ENCODE results near the gene GALK1. TPM values are rescaled to one million over a fixed set of nuclear protein-coding genes. Genes with fewer than 3 reads are reported as not detected.

GALK1 gene
- total RNA-seq, 1 experiment from 2014 or later = 35.8 TPM

- BruUV-seq (replicated peaks) = no TSS peak
- no peaks in the 10 kb centered on the region for H3K27me3 ChIP-seq (ENCODE audit: control insufficient read depth, insufficient read depth, low read length)
- H3K4me3 ChIP-seq (ENCODE audit: low read depth in 2 of 2, low read length in 2 of 2) = no peak overlapping the region
- intact Hi-C loops (cut with micrococcal nuclease; ENCODE audit: unreplicated experiment) (no loop called here), in situ Hi-C loops (cut with HindIII; ENCODE audit: low pct_unique_long_range_greater_than_20kb, low sequenced_read_pairs) (loop anchor here (5.0 kb wide), 1 partner anchor 67 kb away; no protein-coding TSS in a partner anchor)
- no peak for TF ChIP-seq REST (IDR thresholded peaks at IDR 0.05; ENCODE audit: insufficient read depth in 1 of 2, low read depth in 2 of 2, low read length in 1 of 2)
- TF ChIP-seq POLR2AphosphoS5 (IDR thresholded peaks at IDR 0.05; ENCODE audit: low read depth, low read length) = no peak
- TF ChIP-seq TCF7L2 (IDR thresholded peaks at IDR 0.05; ENCODE audit: low read depth, low read length) = no peak
- TF ChIP-seq SIN3A (IDR thresholded peaks at IDR 0.05; ENCODE audit: borderline replicate concordance, insufficient read depth, low read depth, low read length) = no peak
- peak; percentile 98 for TF ChIP-seq CTCF (IDR thresholded peaks at IDR 0.05)
- CTCF ChIA-PET = interaction anchor here (0.6 to 5.7 kb wide), 9 partner anchors 11 to 116 kb away, joined by 3 to 86 read pairs (median 5); partner anchors contain the start of genes GALK1 and SMIM5
- DNase-seq (ENCODE audit: low read depth, low spot score) (peak; percentile 43), ATAC-seq (peak; percentile 86)
- H3K9me3 ChIP-seq (ENCODE audit: control insufficient read depth, insufficient read depth, low read depth, low read length) = no peaks in the 10 kb centered on the region
- no peaks in the 10 kb centered on the region for H3K36me3 ChIP-seq (ENCODE audit: control insufficient read depth, insufficient read depth, low read length)
- POLR2A ChIA-PET = interaction anchor here (1.0 kb wide), 1 partner anchor 84 kb away, joined by 4 read pairs; no protein-coding TSS in a partner anchor
- H3K27ac ChIP-seq (ENCODE audit: low read length) = no peak overlapping the region
- peaks cover 1% of the 10 kb centered on the region; the same call in 1 of the 2 replicates for H3K4me1 ChIP-seq (ENCODE audit: control insufficient read depth, insufficient read depth, low read length)
These were observed 15.2 kb downstream of the GALK1 start for GRCh38 chr17:75749545-75750389.

- Histone ChIP-seq H3K4me3 (ENCODE audit: low read depth in 2 of 2, low read length in 2 of 2) (no peak overlapping the region), H3K9me3 (ENCODE audit: control insufficient read depth, insufficient read depth, low read depth, low read length) (no peaks in the 10 kb centered on the region), H3K4me1 (ENCODE audit: control insufficient read depth, insufficient read depth, low read length) (no peaks in the 10 kb centered on the region), H3K27me3 (ENCODE audit: control insufficient read depth, insufficient read depth, low read length) (no peaks in the 10 kb centered on the region), H3K27ac (ENCODE audit: low read length) (no peak overlapping the region), H3K36me3 (ENCODE audit: control insufficient read depth, insufficient read depth, low read length) (no peaks in the 10 kb centered on the region)
- POLR2A ChIA-PET = no interaction called here
- CTCF ChIA-PET = interaction anchor here (0.6 to 5.7 kb wide), 9 partner anchors 10 to 129 kb away, joined by 3 to 86 read pairs (median 9); partner anchors contain the start of genes GALK1 and SMIM5
- intact Hi-C loops (cut with micrococcal nuclease; ENCODE audit: unreplicated experiment) = loop anchor here (1.0 kb wide), 2 partner anchors 73 to 115 kb away; partner anchors contain the start of gene SMIM5
- DNase-seq (ENCODE audit: low read depth, low spot score) (no peak), ATAC-seq (no peak)
- TF ChIP-seq SIN3A (IDR thresholded peaks at IDR 0.05; ENCODE audit: borderline replicate concordance, insufficient read depth, low read depth, low read length) = no peak
- no peak for TF ChIP-seq POLR2AphosphoS5 (IDR thresholded peaks at IDR 0.05; ENCODE audit: low read depth, low read length)
- no peak for TF ChIP-seq REST (IDR thresholded peaks at IDR 0.05; ENCODE audit: insufficient read depth in 1 of 2, low read depth in 2 of 2, low read length in 1 of 2)
- no peak for TF ChIP-seq TCF7L2 (IDR thresholded peaks at IDR 0.05; ENCODE audit: low read depth, low read length)
- TF ChIP-seq CTCF (IDR thresholded peaks at IDR 0.05) = no peak
- BruUV-seq (replicated peaks) = no TSS peak
- in situ Hi-C loops (cut with HindIII; ENCODE audit: low pct_unique_long_range_greater_than_20kb, low sequenced_read_pairs) = loop anchor here (5.0 kb wide), 1 partner anchor 66 kb away; no protein-coding TSS in a partner anchor
These were observed 16.3 kb downstream of the GALK1 start for GRCh38 chr17:75748706-75749105.

Measured in Panc1 (cell line).